Measurements from ENCODE around the gene RAP1GAP2. TPM values are rescaled to one million over a fixed set of nuclear protein-coding genes. Genes with fewer than 3 reads are reported as not detected.

The RAP1GAP2 gene
- total RNA-seq, 1 donor from 2014 or later = 10.6 TPM

- DNase-seq (ENCODE audit: low spot score) = no peak
- TF ChIP-seq CTCF (IDR thresholded peaks at IDR 0.05; ENCODE audit: unreplicated experiment) = no peak
- no peaks in the 10 kb centered on the region for H3K36me3 Mint-ChIP-seq (ENCODE audit: low read depth, unreplicated experiment)
- H3K27ac Mint-ChIP-seq (ENCODE audit: unreplicated experiment) = no peak overlapping the region
- no peak overlapping the region for H3K4me3 Mint-ChIP-seq (ENCODE audit: unreplicated experiment)
- H3K27me3 Mint-ChIP-seq (ENCODE audit: unreplicated experiment) = peaks cover 5% of the 10 kb centered on the region
- peaks cover 13% of the 10 kb centered on the region for H3K4me1 Mint-ChIP-seq (ENCODE audit: unreplicated experiment)
- no peaks in the 10 kb centered on the region for H3K9me3 Mint-ChIP-seq (ENCODE audit: unreplicated experiment)
Measured at GRCh38 chr17:2948721-2949468, 152.7 kb downstream of the RAP1GAP2 start.

- H3K4me3 Mint-ChIP-seq (ENCODE audit: unreplicated experiment) = no peak overlapping the region
- H3K4me1 Mint-ChIP-seq (ENCODE audit: unreplicated experiment) = peaks cover 13% of the 10 kb centered on the region
- peaks cover 5% of the 10 kb centered on the region for H3K27me3 Mint-ChIP-seq (ENCODE audit: unreplicated experiment)
- H3K27ac Mint-ChIP-seq (ENCODE audit: unreplicated experiment) = no peak overlapping the region
- TF ChIP-seq CTCF (IDR thresholded peaks at IDR 0.05; ENCODE audit: unreplicated experiment) = no peak
- no peak for DNase-seq (ENCODE audit: low spot score)
- no peaks in the 10 kb centered on the region for H3K9me3 Mint-ChIP-seq (ENCODE audit: unreplicated experiment)
- no peaks in the 10 kb centered on the region for H3K36me3 Mint-ChIP-seq (ENCODE audit: low read depth, unreplicated experiment)
Measured at GRCh38 chr17:2949469-2950044, 153.3 kb downstream of the RAP1GAP2 start.

- Mint-ChIP-seq H3K27me3 (ENCODE audit: unreplicated experiment) (peaks cover 5% of the 10 kb centered on the region), H3K27ac (ENCODE audit: unreplicated experiment) (no peak overlapping the region), H3K9me3 (ENCODE audit: unreplicated experiment) (no peaks in the 10 kb centered on the region), H3K4me3 (ENCODE audit: unreplicated experiment) (no peak overlapping the region), H3K4me1 (ENCODE audit: unreplicated experiment) (peaks cover 17% of the 10 kb centered on the region), H3K36me3 (ENCODE audit: low read depth, unreplicated experiment) (no peaks in the 10 kb centered on the region)
- no peak for DNase-seq (ENCODE audit: low spot score)
- TF ChIP-seq CTCF (IDR thresholded peaks at IDR 0.05; ENCODE audit: unreplicated experiment) = no peak
Measured at GRCh38 chr17:2950846-2951245, 154.6 kb downstream of the RAP1GAP2 start.

DNA sequence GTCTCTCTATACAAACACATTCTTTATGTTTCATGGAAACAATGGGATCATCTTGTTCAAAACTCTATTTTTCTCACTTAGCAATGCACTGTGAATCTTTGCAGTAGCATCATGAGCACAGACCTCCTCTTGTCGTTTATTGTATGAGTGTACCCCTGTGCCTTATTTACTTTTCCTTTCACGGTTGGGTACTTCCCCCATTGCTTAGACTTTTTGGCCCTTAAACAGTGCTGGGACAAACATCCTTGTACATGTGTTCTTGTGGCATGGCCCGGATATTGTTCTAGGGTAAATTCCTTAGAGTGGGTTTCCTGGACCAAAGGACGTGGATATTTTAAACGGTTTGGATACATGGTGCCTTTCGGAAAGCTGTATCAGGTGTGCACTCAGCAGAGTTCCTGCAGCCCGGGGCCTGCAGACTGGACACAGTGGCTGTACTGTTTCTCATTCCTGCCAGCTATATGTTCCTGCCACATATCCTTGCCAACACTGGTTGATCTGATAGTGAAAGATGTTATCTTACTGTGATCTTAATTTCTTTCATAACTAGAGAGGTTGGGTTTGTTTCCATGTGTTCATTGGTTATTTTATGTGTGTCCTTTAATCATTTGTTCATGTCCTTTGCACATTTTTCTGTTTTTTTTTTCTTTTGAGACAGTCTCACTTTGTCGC is 156.1 kb downstream of the RAP1GAP2 start:
- Mint-ChIP-seq H3K27ac (ENCODE audit: unreplicated experiment) (no peak overlapping the region), H3K4me1 (ENCODE audit: unreplicated experiment) (peaks cover 16% of the 10 kb centered on the region)
- DNase-seq (ENCODE audit: low spot score) = no peak

More for the DNA sequence above, 156.1 kb downstream of the RAP1GAP2 start:
- Mint-ChIP-seq H3K27me3 (ENCODE audit: unreplicated experiment) (peaks cover 5% of the 10 kb centered on the region), H3K36me3 (ENCODE audit: low read depth, unreplicated experiment) (no peaks in the 10 kb centered on the region), H3K4me3 (ENCODE audit: unreplicated experiment) (no peak overlapping the region), H3K9me3 (ENCODE audit: unreplicated experiment) (no peaks in the 10 kb centered on the region)
- TF ChIP-seq CTCF (IDR thresholded peaks at IDR 0.05; ENCODE audit: unreplicated experiment) = no peak
